ENCODE measurements around the gene LRG1.

The LRG1 gene

DNA sequence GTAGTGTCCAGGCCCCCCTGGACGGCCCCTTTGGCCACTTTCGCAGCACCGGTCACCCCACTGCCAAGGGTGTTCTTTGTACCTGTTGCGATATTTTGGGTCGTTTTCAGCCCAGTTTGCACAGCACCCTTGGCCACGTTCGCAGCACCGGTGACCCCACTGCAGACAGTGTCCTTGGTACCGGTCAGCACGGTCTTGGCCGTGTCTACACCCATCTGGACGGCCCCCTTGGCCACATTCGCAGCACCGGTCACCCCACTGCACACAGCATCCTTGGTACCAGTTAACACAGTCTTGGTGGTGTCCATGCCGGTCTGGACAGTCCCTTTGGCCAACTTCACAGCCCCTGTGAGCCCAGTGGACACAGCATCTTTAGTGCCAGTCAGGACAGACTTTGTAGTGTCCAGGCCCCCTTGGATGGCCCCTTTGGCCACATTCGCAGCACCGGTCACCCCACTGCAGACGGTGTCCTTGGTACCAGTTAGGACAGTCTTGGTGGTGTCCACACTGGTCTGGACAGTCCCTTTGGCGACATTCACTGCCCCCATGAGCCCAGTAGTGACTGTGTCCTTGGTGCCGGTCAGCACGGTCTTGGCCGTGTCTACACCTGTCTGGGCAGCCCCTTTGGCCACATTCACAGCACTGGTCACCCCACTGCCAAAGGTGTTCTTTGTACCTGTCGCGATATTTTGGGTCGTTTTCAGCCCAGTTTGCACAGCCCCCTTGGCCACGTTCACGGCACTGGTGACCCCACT, 28.4 kb downstream of the LRG1 start:
- no peak overlapping the region for H3K4me3 ChIP-seq (ENCODE audit: low read depth, low read length)

GRCh38 chr19:4510435-4511255, 29.2 kb downstream of the LRG1 start:
- no peak overlapping the region for H3K4me3 ChIP-seq (ENCODE audit: low read depth, low read length)

DNA sequence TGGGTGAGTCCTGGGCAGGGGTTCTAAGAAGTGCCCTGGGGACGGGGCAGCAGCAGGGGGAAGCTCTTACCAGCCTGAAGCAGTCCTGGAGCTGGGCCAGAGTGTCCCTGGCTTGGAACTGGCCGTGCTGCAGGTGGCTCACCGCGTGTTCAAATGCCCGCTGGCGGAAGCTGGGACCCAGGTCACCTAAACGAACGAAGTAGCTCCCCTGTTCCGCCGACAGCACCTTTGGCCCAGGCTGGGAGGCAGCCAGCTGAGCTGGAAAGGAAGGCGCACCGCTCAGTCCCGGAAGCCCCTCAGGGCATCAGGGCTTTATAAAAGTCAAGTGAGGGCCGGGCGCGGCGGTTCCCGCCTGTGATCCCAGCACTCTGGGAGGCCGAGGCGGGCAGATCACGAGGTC, 31.1 kb downstream of the LRG1 start:
- H3K4me3 ChIP-seq (ENCODE audit: low read depth, low read length): no peak overlapping the region

GRCh38 chr19:4507804-4508203, 32.0 kb downstream of the LRG1 start:
- no peak overlapping the region for H3K4me3 ChIP-seq (ENCODE audit: low read depth, low read length)

DNA sequence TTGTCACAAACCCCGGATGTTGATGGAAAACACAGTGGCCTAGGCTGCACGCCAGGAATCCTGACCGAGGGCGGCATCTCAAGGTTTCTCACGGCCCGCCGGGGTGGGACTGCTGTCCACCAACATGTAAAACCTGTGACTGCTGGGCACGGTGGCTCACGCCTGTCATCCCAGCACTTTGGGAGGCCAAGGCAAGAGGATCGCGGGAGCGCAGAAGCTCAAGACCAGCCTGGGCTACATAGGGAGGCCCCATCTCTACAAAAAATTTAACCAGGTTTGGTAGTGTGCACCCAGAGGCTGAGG, 32.7 kb downstream of the LRG1 start:
- H3K4me3 ChIP-seq (ENCODE audit: low read depth, low read length): no peak overlapping the region

DNA sequence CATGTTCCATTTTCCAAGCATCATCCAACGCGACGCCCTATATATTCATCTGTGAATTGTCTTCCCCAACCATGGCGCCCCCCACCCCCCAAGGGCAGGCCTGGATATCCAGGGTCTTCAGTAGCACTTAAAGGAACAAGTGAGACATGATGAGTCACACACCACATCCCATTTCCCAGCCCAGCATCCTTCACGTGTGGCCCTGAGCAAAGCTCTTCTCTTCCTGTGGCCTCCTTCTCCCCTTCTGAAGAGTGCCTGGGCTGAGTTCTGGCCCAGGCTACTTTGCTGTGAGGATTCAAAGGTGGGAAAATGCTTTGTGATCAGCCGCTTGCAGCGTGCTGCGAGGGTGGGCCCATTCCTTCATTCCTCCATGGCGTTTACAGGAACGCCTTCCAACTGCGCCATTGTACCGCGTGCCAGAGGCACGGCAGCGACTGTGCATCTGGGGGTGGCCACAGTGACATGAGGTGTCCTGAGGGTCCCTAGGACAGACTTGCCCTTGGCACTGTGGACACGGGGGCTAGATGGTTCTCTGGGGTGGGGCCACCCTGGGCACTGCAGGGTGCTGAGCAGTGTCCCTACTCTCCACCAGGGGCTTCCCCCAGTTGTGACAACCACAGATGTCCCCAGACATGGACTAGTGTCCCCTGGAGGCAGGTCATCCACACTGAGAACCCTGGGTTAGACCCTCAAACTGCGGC, 33.2 kb downstream of the LRG1 start:
- H3K4me3 ChIP-seq (ENCODE audit: low read depth, low read length): no peak overlapping the region

GRCh38 chr19:4505570-4506448, 34.0 kb downstream of the LRG1 start:
- H3K4me3 ChIP-seq (ENCODE audit: low read depth, low read length): no peak overlapping the region

GRCh38 chr19:4504891-4505569, 34.8 kb downstream of the LRG1 start:
- no peak overlapping the region for H3K4me3 ChIP-seq (ENCODE audit: low read depth, low read length)

- H3K4me3 ChIP-seq (ENCODE audit: low read depth, low read length): no peak overlapping the region
These were observed 35.5 kb downstream of the LRG1 start for GRCh38 chr19:4504297-4504701.

DNA sequence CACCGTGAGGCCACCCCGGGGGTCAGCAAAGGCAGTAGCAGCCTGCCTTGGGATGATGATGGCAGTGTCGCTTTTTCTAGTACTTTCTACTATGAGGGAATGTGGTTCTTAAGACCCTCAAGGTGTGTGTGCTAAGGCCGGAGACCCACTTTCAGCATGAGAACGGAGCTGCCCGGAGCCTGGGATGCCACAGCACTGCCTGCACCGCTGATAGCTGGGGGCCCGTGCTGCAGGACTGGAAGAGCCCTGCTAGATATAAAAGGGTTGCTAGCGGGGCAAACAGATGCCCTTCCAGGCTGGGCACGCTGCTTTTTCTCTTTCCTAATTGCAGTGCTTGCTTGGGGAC, 36.0 kb downstream of the LRG1 start:
- no peak overlapping the region for H3K4me3 ChIP-seq (ENCODE audit: low read depth, low read length)

DNA sequence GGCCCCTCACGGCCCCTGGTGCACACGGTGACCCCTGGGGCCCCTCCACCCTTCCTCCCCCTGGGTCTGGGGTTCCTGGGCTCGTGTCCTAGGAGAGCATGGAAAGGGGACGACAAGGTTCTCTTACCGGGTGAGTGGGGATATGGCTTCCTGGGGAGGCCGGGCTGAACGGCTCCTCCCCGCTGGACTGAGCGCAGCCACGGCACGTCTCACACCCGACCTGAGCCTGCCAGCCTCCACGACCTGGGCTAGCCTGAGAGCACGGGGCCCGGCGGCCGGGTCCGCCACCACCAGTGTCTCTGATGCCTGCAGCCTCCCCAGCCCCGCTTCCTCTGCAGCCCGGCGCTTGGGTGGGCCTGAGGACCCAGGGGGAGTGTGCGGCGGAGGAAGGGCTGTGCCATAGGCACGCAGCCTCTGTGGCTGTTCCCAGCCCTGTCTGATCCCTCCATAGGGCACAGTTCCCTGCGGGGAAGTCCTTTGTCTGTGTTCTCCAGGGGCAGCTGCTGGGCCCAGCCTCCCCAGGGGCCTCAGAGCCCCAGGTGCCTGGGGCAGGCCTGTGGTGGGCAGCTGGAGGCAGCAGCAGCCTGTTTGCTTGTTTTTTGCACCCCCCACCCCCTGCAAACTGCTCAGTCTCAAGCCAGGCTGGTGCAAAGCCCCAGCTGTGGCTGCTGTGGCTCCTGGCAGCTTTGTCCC, 36.6 kb downstream of the LRG1 start:
- no peak overlapping the region for H3K4me3 ChIP-seq (ENCODE audit: low read depth, low read length)

- no peak overlapping the region for H3K4me3 ChIP-seq (ENCODE audit: low read depth, low read length)
These were observed 37.3 kb downstream of the LRG1 start for GRCh38 chr19:4502282-4503131.

- no peak overlapping the region for H3K4me3 ChIP-seq (ENCODE audit: low read depth, low read length)
These were observed 38.1 kb downstream of the LRG1 start for GRCh38 chr19:4501691-4502090.

- no peak overlapping the region for H3K4me3 ChIP-seq (ENCODE audit: low read depth, low read length)
These were observed 38.8 kb downstream of the LRG1 start for GRCh38 chr19:4500841-4501591.

- no peak overlapping the region for H3K4me3 ChIP-seq (ENCODE audit: low read depth, low read length)
These were observed 40.0 kb downstream of the LRG1 start for GRCh38 chr19:4499855-4500254.

DNA sequence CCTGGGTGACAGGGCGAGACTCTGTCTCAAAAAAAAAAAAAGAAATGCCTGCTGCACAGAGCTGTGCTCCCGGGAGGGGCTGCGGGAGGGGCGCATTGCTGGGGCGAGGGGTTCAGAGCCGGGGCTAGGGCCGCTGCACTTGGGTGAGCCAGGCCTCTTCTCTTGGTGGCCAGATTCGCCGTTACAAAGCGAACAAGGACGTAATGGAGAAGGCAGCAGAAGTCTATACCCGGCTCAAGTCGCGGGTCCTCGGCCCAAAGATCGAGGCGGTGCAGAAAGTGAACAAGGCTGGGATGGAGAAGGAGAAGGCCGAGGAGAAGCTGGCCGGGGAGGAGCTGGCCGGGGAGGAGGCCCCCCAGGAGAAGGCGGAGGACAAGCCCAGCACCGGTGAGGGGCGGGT, 40.5 kb downstream of the LRG1 start:
- no peak overlapping the region for H3K4me3 ChIP-seq (ENCODE audit: low read depth, low read length)

DNA sequence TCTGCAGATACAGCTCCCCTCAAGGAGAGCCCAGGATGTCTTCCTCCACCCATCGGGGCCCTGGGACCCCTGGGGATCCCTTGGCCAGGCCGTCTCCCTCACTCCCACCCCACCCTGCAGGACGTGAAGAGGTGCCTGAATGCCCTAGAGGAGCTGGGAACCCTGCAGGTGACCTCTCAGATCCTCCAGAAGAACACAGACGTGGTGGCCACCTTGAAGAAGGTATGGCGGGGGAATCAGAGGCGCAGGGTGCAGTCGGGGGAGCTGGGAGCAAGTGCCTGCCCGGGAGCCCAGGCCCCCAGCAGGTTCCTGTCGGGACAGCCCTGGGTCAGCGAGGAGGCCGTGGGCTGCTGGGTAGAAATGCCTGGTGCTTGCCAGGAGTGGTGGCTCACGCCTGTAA, 41.1 kb downstream of the LRG1 start:
- no peak overlapping the region for H3K4me3 ChIP-seq (ENCODE audit: low read depth, low read length)

DNA sequence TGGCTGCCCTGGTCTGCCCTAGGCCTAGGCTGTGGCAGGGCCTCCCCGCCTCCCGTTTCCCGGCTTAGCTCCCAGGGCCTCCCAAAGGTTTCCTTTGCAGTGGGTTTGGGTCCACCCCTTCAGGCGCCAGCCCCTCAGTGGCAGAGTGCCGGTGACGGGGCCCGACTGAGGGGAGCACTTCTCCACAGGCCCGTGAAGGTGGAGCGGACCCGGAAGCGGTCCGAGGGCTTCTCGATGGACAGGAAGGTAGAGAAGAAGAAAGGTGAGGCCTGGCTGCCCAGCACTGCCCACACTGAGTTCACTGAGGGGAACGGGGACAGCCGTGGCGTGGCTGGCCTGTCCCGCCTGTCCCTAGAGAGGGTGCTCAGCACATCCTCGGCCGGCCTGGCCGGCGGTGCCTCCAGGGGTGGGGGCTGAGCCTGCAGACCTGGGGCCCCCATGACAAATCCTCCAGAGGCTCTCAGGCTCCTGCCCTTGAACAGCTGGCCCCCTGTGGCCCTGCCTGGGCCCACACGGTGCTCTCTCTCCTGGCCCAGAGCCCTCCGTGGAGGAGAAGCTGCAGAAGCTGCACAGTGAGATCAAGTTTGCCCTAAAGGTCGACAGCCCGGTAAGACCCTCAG, 42.0 kb downstream of the LRG1 start:
- H3K4me3 ChIP-seq (ENCODE audit: low read depth, low read length): no peak overlapping the region
